ENCODE data around the gene MEGF11.

Gene MEGF11

DNA sequence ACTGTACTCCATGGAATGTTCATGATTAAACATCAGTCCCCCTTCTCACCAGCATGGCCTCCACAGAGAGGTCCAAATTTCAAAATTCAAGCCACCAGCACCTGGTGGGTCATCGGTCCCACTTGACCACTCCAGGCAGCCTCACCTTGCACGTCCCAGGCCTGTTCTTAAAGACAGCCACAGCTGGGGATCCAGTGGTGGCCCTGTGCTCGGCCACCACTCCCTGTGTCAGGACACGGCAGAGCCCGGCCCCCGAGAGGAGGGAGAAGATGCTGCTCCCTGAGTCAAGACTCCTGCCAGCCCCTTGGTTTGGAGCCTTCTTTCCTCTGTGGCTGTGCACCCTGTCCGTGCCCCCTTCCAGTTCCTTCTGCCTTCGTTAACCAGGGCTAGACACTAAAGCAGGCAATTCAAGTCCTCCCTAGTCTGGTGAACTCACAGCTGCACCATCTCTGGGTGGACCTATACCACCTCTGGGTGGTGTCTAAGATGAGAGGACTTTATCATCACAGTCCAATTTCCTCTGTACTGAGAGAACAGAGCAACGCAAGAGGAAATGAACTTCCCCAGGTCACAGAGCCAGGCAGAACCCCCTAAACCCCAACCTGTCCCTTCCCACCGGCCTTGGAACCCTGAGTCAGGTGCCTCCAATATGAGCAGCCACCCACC is 97.1 kb downstream of the MEGF11 start:
- no peak for DNase-seq
- in situ Hi-C loops (cut with MboI; ENCODE audit: low pct_unique_long_range_greater_than_20kb, low sequenced_read_pairs): no loop called here

DNA sequence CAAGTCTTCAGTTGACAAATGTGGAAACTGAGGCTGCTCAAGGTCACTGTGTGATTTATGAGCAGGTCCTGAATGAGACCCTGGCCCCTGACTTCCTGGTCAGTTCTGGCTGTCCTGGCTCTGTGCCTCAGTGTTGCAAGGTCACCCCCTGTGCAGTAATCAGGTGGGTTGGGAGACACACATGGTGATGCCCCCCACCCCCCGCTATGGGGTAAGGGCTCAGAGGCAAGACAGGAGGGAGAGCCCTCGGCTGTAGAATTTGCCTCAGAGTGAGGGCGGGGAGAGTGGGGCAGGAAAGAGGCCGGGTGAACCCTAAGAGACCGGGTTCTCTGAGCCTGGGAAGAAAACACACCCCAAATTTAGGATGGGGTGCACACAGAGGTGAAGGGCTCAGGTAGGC is 98.5 kb downstream of the MEGF11 start:
- DNase-seq: no peak
- in situ Hi-C loops (cut with MboI; ENCODE audit: low pct_unique_long_range_greater_than_20kb, low sequenced_read_pairs): no loop called here

DNA sequence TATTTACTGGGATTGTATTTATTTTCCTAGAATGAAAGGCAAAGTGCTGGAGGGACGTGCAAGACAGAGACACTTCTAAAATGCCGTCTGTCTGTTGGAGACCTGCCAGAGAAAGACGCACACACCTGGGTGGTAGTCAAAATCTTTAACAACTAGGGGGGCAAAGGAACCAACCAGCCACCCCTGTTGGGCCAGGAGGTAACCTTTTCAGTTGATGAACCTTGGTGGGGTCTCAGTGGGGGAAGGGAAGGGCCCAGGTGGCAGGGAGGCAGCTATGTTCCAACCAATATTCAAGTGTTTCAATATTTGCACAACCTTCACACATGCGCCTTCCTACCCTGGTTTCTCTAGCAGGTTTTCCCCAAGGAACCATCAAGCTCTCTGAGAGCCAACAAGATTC is 99.0 kb downstream of the MEGF11 start:
- no peak for DNase-seq
- in situ Hi-C loops (cut with MboI; ENCODE audit: low pct_unique_long_range_greater_than_20kb, low sequenced_read_pairs): no loop called here

DNA sequence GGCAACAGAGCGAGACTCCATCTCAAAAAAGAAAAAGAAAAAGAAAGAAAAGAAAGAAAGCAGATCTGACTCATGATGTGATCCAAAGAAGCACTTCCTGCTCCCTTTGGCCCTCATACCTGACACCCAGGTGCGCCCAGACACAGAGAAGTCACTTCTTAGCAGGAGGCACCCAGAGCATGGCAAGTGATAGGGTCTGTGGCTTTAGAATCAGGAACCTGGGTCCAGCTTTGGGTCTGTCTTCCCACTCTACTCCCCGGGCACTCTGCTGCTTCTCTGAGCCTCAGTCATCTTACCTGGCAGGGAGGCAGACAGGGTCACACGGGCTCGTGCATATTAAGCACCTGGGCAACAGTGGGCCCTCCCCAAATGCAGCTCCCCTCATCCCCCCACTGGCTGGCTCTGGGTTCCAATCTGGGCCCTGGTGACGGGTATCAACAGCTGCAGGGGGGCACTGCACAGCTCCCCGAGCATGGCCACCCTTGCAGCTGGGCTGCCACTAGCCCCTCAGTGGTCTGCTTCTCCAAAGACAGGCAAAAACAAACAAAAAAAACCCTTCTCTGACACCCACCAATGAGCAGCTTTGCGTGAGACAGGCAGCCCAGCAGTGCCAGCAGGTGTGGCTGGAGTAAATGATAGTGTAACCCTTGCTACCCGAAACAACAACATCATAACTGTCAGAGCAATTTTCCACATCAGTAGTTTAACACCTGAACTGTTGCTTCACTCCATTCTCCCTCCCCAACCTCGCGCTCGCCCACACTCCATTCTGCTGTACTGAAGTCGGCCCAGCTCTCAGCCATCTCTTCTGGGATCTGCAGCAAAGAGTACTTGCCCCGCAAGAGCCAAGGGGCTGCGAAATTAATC is 99.8 kb downstream of the MEGF11 start:
- in situ Hi-C loops (cut with MboI; ENCODE audit: low pct_unique_long_range_greater_than_20kb, low sequenced_read_pairs): no loop called here
- no peak for DNase-seq

DNA sequence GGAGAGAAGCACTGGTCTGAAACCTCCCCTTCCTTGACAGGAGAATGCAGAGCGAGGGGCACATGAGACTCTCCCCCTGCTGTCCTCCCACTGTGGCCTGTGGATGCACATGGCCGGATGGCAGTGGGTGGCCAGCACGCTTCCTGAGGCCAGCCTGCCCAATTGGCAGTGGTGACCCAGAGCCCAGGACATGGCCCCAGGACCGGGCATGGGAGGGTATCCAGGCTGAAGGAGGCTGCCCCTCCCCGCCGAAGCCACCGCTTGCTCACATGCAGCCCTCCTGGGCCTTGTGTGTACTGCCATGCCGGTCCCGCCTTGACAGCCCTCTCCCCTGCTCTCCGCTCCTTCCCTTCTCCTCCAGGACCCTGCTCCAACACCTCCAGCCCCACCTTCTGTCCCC is 100.9 kb downstream of the MEGF11 start:
- no peak for DNase-seq
- in situ Hi-C loops (cut with MboI; ENCODE audit: low pct_unique_long_range_greater_than_20kb, low sequenced_read_pairs): no loop called here

DNA sequence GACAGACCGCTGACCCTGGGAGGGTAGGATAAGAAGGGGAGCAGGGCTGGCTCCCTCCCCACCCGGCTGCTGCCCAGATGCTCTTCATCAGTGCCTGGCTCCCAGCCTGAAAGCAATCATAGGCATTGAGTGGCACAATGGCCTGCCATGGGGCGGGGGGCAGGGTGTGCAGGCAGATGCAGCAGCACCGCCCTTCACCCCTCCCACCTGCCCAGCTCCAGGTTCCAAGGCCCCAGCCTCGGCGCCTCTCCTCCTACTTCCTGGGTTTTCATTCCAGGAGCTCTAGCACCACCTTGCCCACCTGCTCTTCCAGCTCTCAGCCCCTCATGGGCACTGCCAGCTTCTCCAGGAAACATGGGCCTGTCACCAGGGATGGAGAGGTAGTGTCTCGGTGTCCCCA is 101.7 kb downstream of the MEGF11 start:
- in situ Hi-C loops (cut with MboI; ENCODE audit: low pct_unique_long_range_greater_than_20kb, low sequenced_read_pairs): no loop called here
- DNase-seq: no peak

DNA sequence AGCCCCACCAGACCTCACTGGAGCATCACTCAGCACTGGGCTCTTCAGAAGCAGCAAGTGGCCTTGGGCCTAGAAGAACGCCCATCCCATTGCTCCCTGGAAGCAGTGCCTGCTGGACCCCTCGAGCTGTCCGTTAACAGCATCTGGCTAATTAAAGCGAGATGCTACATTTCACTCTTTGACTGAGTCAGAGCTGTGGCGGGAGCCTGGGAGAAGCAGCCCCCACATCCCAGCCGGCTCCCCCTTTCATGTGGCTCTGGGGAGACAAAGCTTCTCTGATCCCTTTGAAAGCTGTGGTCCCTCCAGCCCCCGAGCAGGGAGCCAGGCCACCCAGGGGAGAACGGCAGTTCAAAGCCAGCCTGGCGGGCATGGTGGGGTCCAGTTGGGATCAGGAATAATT is 103.7 kb downstream of the MEGF11 start:
- no peak for DNase-seq
- in situ Hi-C loops (cut with MboI; ENCODE audit: low pct_unique_long_range_greater_than_20kb, low sequenced_read_pairs): no loop called here

DNA sequence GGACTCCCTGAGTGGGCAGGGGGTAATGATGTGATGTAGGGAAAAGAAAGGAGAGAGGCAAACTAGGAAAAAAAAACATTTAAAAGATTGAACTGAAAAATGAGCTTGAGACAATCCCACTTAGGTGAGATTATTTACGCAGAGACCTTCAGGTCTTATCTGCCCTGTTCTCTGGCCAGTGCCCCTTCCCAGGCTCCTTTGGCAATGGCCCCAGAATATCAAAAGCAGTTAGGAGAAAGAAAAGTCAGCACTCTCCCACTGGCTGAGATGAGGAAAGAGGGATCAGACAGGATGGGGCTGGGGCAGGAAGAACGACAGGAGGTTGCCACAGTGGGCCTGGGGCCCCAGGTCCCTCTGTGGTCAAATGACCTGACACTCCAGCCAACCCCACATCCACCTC is 105.4 kb downstream of the MEGF11 start:
- in situ Hi-C loops (cut with MboI; ENCODE audit: low pct_unique_long_range_greater_than_20kb, low sequenced_read_pairs): no loop called here
- DNase-seq: no peak

DNA sequence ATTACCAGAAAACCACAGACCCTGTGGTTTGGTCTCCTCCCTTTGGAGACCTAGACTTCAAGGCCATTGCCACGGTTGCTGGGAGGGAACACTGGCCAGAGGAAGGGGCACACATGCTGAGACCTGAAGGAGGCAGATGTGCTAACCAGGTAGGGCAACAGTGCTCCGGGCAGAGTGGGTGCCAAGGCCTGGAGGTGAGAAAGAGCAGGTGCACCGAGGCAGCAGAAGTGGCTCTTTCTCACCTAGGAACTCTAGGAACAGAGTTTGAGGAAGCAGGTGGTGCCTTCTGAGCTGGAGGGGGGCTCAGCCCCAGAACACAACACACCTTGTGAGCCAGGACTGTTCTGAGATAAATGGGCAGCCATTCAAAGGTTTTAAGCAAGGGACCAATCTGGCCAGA is 106.1 kb downstream of the MEGF11 start:
- DNase-seq: no peak
- in situ Hi-C loops (cut with MboI; ENCODE audit: low pct_unique_long_range_greater_than_20kb, low sequenced_read_pairs): no loop called here

DNA sequence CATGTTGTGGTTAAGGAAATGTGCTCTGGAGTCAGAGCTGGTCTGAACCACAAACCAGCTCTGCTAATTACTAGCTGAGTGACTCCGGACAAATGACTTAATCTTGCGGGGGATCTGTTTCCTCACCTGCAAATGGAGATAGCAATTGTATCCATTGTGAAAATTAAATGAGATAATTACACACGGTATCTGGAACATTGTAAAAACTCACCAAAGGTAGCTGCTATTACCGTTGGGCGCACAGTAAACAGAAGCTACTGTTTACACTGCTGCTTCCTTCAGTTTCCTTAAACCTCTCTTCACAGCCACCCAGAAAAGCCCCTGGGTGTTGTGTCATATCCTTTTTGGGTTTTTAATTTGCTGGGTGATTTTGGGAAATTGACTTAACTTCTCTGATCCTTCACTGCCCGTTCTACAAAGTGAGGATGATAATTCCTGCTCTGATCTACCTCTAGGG is 107.8 kb downstream of the MEGF11 start:
- in situ Hi-C loops (cut with MboI; ENCODE audit: low pct_unique_long_range_greater_than_20kb, low sequenced_read_pairs): no loop called here
- peak; percentile 96 for DNase-seq

DNA sequence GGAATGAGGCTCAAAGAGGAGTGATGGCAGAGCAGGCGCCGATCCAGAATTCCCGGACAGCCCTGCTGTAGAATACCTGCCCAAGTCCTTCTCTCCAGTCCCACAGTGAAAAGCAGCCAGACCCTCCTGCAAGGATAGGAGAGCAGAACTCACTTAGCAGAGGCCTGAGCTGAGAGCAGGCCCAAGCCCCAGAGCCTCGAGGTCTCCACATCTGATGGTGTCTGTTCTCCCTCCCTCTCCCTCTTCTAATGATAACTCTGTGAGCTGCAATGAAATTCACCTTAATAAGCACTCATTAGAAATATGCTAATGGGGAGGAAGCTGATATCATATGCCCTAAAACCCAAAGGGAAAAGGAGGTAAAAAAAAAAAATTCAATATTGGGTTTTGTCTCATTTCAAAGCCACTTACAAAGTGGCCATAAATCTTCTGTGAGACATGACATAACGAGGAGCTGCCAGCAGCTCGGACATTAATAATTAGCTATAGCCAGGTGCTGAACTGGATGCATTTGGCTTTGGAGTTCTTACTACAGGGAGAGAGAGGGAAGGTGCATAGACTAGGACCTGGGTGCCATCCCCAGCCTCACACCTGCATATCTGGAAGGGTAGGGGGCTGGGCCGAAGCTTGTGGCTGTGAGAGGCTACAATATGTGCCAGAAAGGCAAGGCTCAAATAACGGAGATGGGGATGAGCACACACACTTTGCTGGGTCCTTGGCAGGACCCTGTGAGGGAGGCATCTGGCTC is 108.4 kb downstream of the MEGF11 start:
- no peak for DNase-seq
- in situ Hi-C loops (cut with MboI; ENCODE audit: low pct_unique_long_range_greater_than_20kb, low sequenced_read_pairs): no loop called here

DNA sequence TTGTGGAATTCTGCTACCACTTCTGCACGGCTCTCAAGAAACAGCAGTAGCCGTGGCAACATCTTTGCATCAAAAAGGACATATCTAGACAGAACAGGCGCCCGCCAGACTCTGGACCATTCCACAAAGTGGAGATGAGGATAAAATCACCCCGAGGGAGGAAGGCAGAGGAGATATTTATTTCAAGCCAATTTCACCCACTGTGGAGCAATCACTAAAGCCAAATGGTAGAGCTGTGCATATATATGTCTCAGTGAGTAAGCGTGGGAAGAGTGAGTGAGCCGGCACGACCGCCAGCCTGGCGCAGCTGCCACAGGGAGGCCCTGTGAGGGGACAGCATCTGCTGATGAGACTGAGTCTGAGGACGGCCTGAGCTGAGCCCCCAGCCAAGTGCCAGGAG is 111.3 kb downstream of the MEGF11 start:
- DNase-seq: no peak
- in situ Hi-C loops (cut with MboI; ENCODE audit: low pct_unique_long_range_greater_than_20kb, low sequenced_read_pairs): no loop called here

DNA sequence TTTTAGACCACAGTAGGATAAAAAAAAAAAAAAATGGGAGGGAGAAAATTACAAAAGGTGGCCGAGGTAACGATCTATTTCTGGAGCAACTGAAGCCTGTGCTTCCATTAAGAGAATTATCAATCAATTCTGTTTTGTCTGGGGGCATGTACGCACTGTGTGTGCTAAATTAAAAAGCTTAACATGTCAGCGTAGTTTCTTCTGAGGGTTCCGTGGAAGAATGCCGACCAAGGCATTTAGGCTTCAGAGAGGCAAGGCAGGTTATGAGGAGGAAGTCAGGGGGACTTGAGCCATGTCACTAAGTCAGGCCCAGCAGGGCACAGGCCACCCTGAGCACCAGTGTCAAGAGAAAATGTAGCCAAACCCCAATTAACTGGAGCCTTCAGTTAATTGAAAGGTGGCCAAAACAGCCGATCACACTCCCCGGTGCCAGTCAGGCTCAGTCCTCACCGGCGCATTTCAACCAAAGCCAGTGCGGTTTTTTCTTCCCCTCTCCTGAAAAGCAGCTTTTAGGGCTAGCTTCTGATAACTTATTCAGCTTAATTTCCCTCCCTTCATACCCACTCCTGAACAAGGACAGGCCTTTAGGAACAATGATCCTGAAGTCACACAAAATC is 113.9 kb downstream of the MEGF11 start:
- no peak for DNase-seq
- in situ Hi-C loops (cut with MboI; ENCODE audit: low pct_unique_long_range_greater_than_20kb, low sequenced_read_pairs): no loop called here

DNA sequence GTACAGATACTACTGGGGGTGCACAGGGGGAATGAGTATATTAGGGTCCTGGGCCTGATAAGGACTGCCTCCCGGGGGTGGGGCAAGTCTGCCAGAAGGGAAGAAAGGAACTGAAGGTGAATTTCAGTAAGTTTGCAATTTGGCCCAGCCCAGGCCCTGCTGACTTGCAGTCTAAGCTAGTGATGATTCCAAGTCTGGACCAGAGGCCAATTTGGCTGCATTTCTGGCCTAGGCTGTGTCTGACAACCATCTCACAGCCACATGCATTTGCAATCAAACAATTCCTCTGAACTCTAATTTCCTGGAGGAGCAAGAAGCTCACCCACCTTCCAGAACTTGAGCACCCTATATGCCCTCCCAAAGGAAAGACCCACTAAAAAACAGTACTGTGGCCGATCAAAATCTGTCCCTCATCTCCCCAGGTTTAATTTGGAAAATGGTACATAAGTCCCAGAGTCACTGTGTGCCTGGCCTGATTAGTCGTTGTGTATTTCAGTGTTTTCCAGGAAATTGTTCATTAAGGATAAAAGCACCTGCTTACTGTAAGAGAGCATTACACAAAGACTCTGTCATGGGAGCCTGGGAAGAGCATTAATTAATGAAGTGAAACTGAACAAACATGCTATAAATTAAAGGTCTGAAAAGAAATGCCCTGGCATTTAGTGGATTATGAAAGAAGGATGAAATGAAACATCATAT is 114.5 kb downstream of the MEGF11 start:
- no peak for DNase-seq
- in situ Hi-C loops (cut with MboI; ENCODE audit: low pct_unique_long_range_greater_than_20kb, low sequenced_read_pairs): no loop called here

DNA sequence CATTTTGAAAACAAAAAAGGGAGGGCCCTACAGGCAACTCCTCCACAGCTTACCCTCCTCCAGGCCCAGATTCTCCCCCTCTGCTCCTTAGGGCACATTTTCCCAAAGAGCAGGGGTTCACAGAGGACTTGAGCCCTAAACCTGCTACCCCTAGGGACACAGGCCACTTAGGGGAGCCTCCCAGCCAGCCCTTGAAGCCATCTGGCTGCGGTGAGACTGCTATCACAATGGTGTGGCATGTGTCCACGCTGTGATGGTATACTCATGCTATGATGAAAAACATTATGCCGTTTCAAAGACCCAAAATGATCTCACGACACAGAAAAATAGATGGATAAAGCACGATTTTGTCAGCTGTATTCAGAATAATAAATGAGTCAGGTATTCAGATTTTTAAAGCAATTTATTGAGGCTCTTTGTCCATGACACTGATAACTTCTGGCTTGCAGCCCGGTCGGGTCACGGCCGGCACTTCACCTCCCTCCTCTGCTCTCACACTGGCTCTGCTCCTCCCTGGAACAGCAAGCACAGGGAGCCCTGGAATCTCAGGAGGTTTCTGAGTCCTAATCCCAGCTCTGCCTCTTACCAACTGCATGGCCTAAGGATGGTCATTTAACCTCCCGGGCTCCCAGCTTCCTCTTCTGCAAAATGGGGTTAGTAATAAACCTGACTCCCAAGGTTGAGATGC is 115.3 kb downstream of the MEGF11 start:
- in situ Hi-C loops (cut with MboI; ENCODE audit: low pct_unique_long_range_greater_than_20kb, low sequenced_read_pairs): no loop called here
- no peak for DNase-seq

DNA sequence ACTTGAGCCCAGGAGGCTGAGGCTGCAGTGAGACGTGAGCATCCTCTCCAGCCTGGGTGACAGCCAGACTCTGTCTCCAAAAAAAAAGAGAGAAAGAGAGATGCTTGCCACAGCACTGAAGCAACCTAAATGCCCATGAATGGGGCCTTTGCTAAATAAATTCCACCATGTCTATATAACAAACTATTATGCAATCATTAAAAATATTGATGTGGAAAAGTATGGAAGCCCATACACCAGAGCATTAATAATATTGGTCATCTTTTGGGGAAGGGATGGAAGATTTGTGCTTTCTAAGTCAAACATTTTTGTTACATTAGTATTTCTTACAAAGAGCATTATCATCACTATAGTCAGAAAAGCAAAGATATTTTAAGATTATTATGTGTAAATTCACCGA is 116.6 kb downstream of the MEGF11 start:
- in situ Hi-C loops (cut with MboI; ENCODE audit: low pct_unique_long_range_greater_than_20kb, low sequenced_read_pairs): no loop called here
- DNase-seq: no peak

DNA sequence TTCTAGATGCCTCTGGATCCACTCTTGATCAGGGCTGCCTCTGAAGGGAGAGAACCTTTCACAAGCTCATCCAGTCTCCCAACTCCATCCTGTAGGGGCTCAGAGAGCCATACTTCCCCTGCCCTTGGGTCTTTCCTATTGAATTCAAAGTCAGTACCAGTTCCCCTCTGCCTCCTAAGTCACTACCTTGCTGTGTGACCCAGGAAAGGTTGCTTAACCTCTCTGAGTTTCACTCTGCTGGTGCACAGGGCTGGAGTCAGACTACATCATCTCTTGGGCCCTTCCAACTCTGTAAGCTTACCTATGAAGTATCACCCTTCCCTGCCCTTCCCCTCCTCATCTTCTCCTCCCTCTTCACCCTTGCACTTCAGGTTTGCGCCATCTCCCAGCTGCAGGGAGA is 117.9 kb downstream of the MEGF11 start:
- DNase-seq: no peak

DNA sequence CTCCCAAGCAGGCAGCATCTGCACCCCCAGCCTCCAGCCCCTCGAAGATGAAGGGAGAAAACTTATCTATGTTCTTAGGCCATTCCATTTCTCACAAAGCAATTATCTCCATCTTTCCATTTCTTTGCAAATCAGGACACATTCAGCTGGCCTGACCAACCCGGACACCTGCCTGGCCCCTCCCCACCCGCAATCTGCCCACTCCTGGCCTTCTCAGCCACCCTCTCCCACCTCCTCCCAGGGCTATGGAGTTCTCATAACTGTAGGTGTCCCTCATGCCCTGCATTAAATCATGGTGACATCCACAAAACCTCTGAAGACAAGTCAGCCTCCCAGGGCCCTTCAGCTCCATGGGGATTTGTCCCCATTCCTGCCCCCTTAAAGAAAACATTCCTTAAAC is 119.3 kb downstream of the MEGF11 start:
- DNase-seq: no peak
- in situ Hi-C loops (cut with MboI; ENCODE audit: low pct_unique_long_range_greater_than_20kb, low sequenced_read_pairs): no loop called here

More for the DNA sequence above, 117.9 kb downstream of the MEGF11 start:
- in situ Hi-C loops (cut with MboI; ENCODE audit: low pct_unique_long_range_greater_than_20kb, low sequenced_read_pairs): no loop called here

Data from KBM-7 (cell line).